ENCODE data around the gene C3orf49. TPM values are rescaled to one million over a fixed set of nuclear protein-coding genes. Genes with fewer than 3 reads are reported as not detected.

Gene C3orf49
- total and polyA plus RNA-seq, 2 of the 13 experiments (the other 11 are each of a cell fraction or from before 2014, with no cell fraction given), result not detected

GRCh38 chr3:63891518-63891917, 72.4 kb downstream of the C3orf49 start:
- no peaks in the 10 kb centered on the region for H3K9me3 ChIP-seq (ENCODE audit: low read length)
- H4K20me1 ChIP-seq (ENCODE audit: insufficient read depth, low read length), result no peaks in the 10 kb centered on the region; the same call in 1 of the 2 replicates
- no peak overlapping the region for H3K9ac ChIP-seq (ENCODE audit: insufficient read depth, low read depth, low read length)
- H3K4me2 ChIP-seq (ENCODE audit: low read depth, low read length), result no peak overlapping the region
- H3K36me3 ChIP-seq (replicated peaks in 1 of 2; ENCODE audit: control insufficient read depth in 1 of 2, insufficient read depth in 2 of 2, low read length in 2 of 2), result no peaks in the 10 kb centered on the region
- POLR2A ChIA-PET, result no interaction called here
- in situ Hi-C loops (cut with HindIII; ENCODE audit: extremely low pct_ligation_motif_present, low pct_unique_long_range_greater_than_20kb) (no loop called here), intact Hi-C loops (cut with micrococcal nuclease; ENCODE audit: unreplicated experiment) (no loop called here)
- H3K4me3 ChIP-seq (replicated peaks in 1 of 3; ENCODE audit: insufficient read depth in 1 of 3, low read depth in 2 of 3, low read length in 3 of 3), result no peak overlapping the region
- peaks cover 14% of the 10 kb centered on the region for H3K4me1 ChIP-seq (ENCODE audit: insufficient read depth, low read length)
- no peak overlapping the region for H3K27ac ChIP-seq (ENCODE audit: extremely low read length, insufficient read depth, low read length)
- H3K79me2 ChIP-seq (ENCODE audit: insufficient read depth, low read length), result peaks cover 6% of the 10 kb centered on the region
- WGBS (ENCODE audit: low lambda C conversion rate), result 82% methylated on average over 5 of the region's 5 CpGs
- CTCF ChIA-PET (ENCODE audit: low intra/inter-chr PET ratio, low total read pairs), result no interaction called here
- DNase-seq (ENCODE audit: low spot score) (peak; percentile 56), ATAC-seq (peak; percentile 71), FAIRE-seq (no peak)
- no peaks in the 10 kb centered on the region for H3K27me3 ChIP-seq (ENCODE audit: control insufficient read depth in 1 of 2, insufficient read depth in 2 of 2, low read length in 2 of 2)
- no peak overlapping the region for H2AFZ ChIP-seq (ENCODE audit: low read length)
- no TSS peak for BruUV-seq (replicated peaks)
- TF ChIP-seq NCOR1 (IDR thresholded peaks at IDR 0.05; ENCODE audit: borderline replicate concordance, low read length) (no peak), RERE (CRISPR knock-in tag; IDR thresholded peaks at IDR 0.05; ENCODE audit: low read depth) (peak; percentile 41; the same call in 1 of the 2 replicates), FOXJ3 (CRISPR knock-in tag; IDR thresholded peaks at IDR 0.05; ENCODE audit: borderline replicate concordance) (0 out of 2 replicates have a peak, but pooled peaks have one; percentile 26), ZNF12 (CRISPR knock-in tag; IDR thresholded peaks at IDR 0.05) (no peak), GZF1 (CRISPR knock-in tag; IDR thresholded peaks at IDR 0.05) (no peak), CREB1 (IDR thresholded peaks at IDR 0.05) (no peak), CREB1 (CRISPR knock-in tag; IDR thresholded peaks at IDR 0.05) (no peak), CEBPG (CRISPR knock-in tag; IDR thresholded peaks at IDR 0.05) (peak; percentile 76), TIGD3 (CRISPR knock-in tag; IDR thresholded peaks at IDR 0.05; ENCODE audit: borderline replicate concordance) (no peak), ZNF75D (CRISPR knock-in tag; IDR thresholded peaks at IDR 0.05; ENCODE audit: borderline replicate concordance) (no peak), NFE2L2 (IDR thresholded peaks at IDR 0.05; ENCODE audit: low read length) (no peak), MAX (IDR thresholded peaks at IDR 0.05) (no peak), TAF15 (IDR thresholded peaks at IDR 0.05; ENCODE audit: low read depth, low read length, poor library complexity, severe bottlenecking) (no peak), THYN1 (CRISPR knock-in tag; IDR thresholded peaks at IDR 0.05; ENCODE audit: borderline replicate concordance, low read depth) (no peak), ZZZ3 (CRISPR knock-in tag; IDR thresholded peaks at IDR 0.05; ENCODE audit: borderline replicate concordance) (no peak), ZNF772 (CRISPR knock-in tag; IDR thresholded peaks at IDR 0.05) (no peak), CREB3 (CRISPR knock-in tag; IDR thresholded peaks at IDR 0.05) (no peak), SRF (IDR thresholded peaks at IDR 0.05; ENCODE audit: low read depth, low read length) (no peak), ATAD3A (CRISPR knock-in tag; IDR thresholded peaks at IDR 0.05) (no peak), HIVEP1 (CRISPR knock-in tag; IDR thresholded peaks at IDR 0.05) (no peak)

All from HepG2 (cell line).